RCC 7860 (cell line): ENCODE measurements around the gene MOV10.

ENCODE experiments used
- DNase-seq: peaks from one replicate; pipeline ENCODE4 v3.0.0-alpha.2; 2015; ENCODE audit warnings: low spot score
- FAIRE-seq: peaks from 2 replicates; lab custom pipeline; 2012; peaks lifted over from hg19 to GRCh38; lab: Jason Lieb, UNC

Gene MOV10

GRCh38 chr1:112698366-112699310, 24.2 kb downstream of the MOV10 start:
- FAIRE-seq: no peak
- no peak for DNase-seq

GRCh38 chr1:112699425-112700144, 25.1 kb downstream of the MOV10 start:
- no peak for DNase-seq
- FAIRE-seq: no peak

- FAIRE-seq (peak; percentile 69), DNase-seq (peak; percentile 95)
Observed at GRCh38 chr1:112700290-112701226, 26.1 kb downstream of the MOV10 start.

DNA sequence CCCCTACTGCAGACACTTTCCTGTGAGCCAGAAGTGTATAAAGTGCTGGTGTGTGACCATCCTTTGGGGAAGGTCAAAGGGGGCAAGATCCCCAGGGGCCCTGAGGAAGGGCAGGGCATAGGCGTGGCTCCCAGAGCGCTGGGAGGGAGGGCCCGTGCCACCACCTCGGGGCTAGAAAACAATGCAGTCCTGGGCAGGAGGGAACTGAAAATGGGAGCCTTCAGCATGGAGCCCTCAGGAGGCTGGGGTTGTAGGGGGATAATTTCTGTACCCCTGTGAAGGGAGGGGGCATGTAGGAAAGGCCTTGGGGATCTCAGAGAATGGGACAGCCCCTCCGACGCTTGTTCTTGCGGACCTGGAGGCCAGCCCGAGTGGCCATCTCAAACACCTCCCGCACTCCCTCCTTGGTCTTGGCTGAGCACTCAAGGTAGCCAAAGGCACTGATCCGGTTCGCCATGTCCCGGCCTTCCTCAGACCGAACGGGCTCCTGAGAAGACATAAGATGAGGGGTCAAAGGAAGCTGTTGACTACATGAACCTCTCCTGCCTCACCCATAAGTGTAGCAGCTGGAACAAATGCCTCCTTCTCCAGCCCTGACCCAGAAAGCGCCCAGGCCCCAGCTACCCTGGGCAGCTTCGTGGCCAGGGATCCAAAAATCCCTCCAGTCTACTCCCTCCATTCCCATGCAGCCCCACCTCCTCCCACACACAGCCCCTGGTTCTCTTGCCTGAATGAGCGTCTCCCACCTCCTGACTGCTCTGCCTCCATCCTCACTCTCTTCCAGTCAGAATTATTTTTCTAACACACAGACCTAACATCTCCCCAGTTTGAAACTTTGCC, 27.0 kb downstream of the MOV10 start:
- DNase-seq: no peak
- no peak for FAIRE-seq

DNA sequence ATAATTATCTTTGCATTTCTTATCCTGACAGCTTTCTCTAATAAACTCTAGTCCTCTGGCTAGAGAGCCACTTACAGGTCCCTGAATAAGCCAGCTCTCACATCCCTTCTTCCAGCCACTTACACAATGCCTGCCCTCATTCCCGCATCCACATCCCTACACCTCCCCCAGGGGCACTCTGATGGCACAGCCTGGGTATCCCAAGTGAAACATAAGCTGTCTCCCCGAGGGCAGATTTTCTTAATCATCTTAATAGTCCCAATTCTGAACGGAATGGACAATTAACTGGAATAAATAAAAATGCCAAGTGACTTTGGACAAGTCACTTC, 27.6 kb downstream of the MOV10 start:
- DNase-seq (no peak), FAIRE-seq (no peak)

DNA sequence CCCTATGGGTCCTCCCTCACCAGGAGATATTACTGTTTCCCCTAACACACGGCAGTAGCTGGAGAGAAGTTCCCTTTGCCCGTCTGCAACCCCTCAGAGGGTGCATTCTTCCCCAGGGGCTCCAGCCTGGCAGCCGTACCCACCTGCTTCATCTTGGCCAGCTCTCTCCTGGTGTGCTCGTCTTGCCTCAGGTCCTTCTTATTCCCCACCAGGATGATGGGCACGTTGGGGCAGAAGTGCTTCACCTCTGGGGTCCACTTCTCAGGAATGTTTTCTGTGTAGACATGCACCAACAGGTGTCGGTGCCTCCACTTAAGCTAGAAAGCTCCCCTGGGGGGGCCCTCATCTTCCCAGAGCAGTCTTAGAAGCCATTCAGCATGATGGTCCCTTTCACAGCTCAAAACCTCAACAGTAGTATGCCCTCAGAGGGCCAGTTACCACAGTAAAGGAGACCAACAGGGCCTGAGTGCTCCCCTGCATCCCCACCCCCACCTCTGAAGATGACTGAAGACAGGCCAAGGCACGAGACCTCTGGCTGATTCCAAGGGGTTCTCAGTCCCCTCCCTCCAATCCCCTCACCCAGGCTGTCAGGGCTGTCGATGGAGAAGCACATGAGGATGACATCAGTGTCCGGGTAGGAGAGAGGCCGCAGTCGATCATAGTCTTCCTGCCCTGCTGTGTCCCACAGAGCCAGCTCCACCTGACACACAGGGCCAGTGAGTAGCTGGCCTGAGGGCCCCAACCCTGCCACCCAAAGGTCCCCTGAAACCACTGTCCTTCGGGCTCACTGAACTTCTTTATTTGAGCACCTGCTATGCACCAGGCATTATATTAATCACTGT, 28.2 kb downstream of the MOV10 start:
- DNase-seq (no peak), FAIRE-seq (no peak)

DNA sequence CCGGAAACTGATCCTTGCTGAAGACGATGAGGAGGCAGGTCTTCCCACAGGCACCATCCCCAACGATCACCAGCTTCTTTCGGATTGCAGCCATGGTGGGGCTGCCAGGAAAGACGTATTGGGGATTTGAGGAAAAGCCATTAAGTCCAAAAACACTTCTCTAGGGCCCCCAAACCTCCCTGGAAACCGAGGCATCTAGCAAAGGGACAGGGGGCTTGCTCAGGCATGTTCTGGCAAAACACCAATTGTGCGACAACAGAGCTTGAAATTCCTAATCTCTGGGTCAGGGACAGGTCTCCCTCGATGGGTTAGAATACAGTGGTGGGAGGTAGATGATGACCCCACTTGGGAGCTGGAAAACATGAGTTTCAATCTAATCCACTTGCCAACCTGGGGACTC, 29.2 kb downstream of the MOV10 start:
- DNase-seq (no peak), FAIRE-seq (no peak)

DNA sequence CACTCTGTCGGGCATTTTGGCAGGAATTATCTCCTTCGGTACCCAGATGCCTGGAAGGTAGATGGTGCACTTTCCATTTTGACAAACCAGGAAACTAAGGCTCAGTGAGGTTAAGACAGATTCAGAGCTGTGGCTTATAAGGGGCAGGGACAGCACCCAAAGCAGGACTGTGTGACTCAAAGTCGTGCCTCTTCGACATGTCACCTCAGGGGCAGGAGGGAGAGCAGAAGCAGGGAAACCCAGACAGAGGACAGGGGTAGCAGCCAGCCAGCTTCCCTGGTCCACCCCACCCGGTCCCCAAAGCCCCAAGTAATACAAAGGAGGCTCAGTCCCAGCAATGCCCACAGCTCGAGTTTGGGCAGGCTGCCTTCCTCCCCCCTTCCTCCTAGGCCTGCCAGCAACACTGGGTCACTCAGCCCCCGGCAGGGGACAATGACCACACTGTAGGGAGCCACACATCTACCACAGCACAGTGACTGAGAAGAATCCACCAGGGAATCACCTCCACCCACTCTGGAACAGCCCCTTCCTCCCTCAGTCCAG, 30.0 kb downstream of the MOV10 start:
- FAIRE-seq (no peak), DNase-seq (no peak)

GRCh38 chr1:112704934-112705627, 30.6 kb downstream of the MOV10 start:
- peak; percentile 89 for FAIRE-seq
- peak; percentile 98 for DNase-seq

DNA sequence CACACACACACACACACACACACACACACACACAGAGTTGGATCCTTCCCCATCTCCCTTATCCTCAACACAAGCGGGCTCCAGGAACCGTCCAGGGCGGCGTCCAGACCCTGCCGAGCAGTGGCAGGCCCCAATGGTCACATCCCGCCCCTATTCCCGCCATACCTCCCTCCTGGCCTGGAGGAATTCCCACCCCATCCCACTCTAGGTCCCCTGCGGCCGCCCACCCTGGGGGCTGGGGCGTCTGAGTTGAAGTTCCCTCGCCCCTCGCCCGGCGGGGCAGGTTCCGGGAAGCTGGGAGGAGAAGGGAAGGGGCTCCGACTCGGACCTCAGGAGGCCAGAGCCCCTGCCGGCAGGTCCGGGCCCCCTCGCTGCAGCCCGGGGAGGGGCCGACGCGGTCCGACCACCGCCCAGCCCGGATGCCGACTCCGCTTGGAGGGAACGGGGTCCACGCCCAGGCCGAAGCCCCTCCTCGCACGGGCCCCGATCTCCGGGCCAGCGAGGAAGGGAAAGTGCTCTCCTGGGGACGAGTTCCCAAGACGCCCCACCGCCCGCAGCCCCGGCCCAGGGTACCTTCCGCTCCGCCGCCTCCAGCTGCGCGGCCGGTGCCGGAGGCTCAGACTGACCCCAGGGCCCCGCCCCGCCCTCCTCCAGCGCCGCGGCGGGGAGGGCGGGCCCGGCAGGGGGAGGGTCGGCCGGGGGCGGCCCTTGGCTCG, 32.2 kb downstream of the MOV10 start, which contains the start of gene RHOC:
TSS of gene RHOC (minus strand) at position 623 of the 716 bp plus-strand sequence. CDS start 3,328 bp downstream, outside the sequence.
- DNase-seq (peak; percentile 41), FAIRE-seq (no peak)

DNA sequence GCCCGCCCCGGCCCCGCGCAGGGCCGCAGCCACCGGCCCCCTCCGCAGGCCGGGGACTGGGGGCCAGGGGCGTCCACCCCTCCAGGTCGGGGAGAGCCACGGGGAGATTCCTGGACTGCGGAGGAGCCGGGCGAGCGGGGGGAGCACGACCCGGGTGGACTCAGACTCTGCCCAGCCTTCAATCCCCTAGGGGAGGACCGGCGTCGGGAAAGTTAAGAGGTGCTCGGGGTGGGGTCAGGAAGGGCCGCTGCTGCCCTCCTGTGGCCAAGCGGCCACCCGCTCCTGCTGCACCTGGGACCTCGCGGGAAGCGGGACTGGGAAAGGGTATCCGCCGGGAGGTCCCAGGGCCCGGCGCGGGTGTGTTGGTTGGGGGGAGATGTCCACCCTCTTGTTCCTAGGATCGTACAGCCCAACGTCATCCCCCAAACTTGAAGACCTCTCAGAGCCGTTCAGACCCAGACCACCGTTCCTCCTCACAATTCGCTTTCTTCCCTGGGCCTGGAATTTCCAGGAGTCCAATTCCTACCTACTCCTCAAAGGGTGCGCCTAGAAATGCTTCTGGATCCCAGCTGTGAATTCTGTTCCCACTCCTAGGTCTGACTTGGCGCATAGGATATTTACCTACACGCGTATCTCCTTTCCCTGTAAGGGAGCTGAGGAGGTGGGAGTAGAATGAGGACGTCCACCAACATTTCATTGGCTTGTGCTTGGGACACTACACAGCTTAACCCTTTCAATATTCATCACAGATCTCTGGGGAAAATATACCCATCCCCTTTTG, 33.0 kb downstream of the MOV10 start:
- DNase-seq (peak; percentile 73), FAIRE-seq (no peak)

DNA sequence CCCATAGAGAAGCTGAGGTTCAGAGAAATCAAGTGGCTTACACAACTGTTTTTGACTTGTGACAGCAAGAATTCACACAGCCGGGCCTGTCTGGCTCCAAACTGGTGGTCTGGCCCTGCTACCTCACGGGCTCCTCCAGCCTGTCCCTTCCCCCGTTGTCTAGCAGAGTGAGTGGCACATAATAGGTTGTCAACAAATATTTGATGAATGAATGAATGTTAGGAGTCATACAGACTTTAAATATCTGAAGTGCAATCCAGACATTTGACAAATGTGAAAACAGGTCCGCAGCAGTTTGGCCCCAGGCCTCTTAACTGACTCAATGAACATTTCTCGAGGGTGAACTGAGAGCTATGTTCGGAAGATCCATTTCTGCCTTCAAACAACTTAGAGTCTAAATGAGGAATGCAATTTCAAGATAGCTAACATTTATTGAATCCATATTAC, 33.6 kb downstream of the MOV10 start:
- no peak for FAIRE-seq
- no peak for DNase-seq

GRCh38 chr1:112708489-112708888, 34.0 kb downstream of the MOV10 start:
- no peak for DNase-seq

GRCh38 chr1:112710159-112710558, 35.7 kb downstream of the MOV10 start:
- FAIRE-seq (no peak), DNase-seq (no peak)

More at GRCh38 chr1:112708489-112708888, 34.0 kb downstream of the MOV10 start:
- no peak for FAIRE-seq

- FAIRE-seq: no peak
Observed at GRCh38 chr1:112710586-112710985, 36.1 kb downstream of the MOV10 start.

DNA sequence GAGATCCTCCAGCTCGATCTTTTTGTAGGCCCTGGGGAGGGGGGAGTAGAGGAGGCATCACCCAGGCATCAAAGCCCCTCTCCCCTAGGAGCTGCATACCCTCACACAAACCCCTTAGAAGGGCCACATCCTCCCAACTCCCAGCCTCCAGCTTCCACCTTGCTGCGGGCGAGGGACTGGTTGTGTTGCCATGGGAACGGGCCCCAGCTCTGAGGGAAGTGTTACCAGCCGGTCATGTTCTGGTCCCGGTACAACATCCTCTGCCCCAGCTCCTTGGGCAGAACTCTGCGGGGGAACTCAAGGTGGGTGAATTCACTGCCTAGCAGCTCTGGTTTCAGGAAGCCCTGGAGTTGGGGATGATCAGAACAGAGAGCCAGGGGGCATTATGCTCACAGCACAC, 36.6 kb downstream of the MOV10 start:
- no peak for FAIRE-seq
- no peak for DNase-seq

More at GRCh38 chr1:112710586-112710985, 36.1 kb downstream of the MOV10 start:
- no peak for DNase-seq

DNA sequence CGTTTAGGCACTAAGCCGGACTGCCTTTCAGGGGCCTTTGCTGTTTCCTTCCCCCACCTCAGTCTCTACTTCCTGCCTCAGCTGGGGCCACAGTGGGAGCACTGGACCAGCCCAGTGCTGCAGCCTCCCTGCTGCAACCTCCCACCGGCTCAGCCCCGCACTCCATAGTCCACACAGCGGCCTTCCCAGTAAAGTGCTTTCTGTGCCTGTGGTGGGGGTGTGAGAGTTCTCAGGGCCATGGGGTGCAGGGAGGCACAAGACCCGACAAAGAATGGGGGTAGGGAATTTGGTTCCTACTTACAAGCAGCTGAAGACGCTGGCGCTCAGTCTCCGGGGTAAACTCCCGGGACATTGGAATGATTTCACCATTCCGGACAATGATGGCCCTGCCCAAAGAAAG, 37.2 kb downstream of the MOV10 start:
- DNase-seq: no peak
- no peak for FAIRE-seq
